ENCODE data around the gene CLNK.

DNA sequence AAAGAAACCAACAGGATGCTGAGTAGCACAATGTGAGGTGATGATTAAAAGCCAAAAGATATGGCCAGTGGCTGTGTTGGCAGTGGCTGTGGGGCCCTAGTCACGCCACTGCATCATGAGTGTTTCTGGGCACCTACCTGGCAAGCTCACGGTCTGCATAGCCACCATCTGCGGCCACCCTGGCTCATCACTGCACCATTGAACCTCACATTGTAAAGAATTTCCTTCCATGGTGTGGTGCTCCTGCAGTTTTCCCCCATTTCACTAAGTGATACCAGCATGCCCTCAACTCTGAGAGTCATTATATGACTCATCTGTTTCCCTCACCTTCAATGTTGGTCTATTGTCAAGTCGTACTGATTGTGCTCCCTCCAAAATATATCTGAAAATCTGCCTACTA lies 45.5 kb upstream of the CLNK start:
- TF ChIP-seq GATA3 (IDR thresholded peaks at IDR 0.05; ENCODE audit: low read depth, low read length) (no peak), GATA2 (IDR thresholded peaks at IDR 0.05; ENCODE audit: low read depth, low read length) (no peak)

Data from SH-SY5Y (cell line).